ENCODE data around the gene SLC44A5.
"Not testable (repeated sequence)": the region's sequence is repeated elsewhere in the genome, so short reads cannot be mapped to it uniquely, and the experiment has no call there.

Gene SLC44A5

GRCh38 chr1:75400716-75401115 lies 210.2 kb downstream of the SLC44A5 start:
- no peak overlapping the region for H3K4me3 ChIP-seq (ENCODE audit: low read depth, low read length)
- DNase-seq (ENCODE audit: low read depth, low spot score), result no peak
- in situ Hi-C loops (cut with HindIII; ENCODE audit: low sequenced_read_pairs), result no loop called here
- no peak for TF ChIP-seq CTCF (IDR thresholded peaks at IDR 0.05; ENCODE audit: low read depth, low read length)

GRCh38 chr1:75396745-75397144 lies 214.2 kb downstream of the SLC44A5 start:
- in situ Hi-C loops (cut with HindIII; ENCODE audit: low sequenced_read_pairs), result no loop called here
- H3K4me3 ChIP-seq (ENCODE audit: low read depth, low read length), result no peak overlapping the region
- no peak for DNase-seq (ENCODE audit: low read depth, low spot score)
- TF ChIP-seq CTCF (IDR thresholded peaks at IDR 0.05; ENCODE audit: low read depth, low read length), result no peak

- no peak for TF ChIP-seq CTCF (IDR thresholded peaks at IDR 0.05; ENCODE audit: low read depth, low read length)
- in situ Hi-C loops (cut with HindIII; ENCODE audit: low sequenced_read_pairs), result no loop called here
- no peak overlapping the region for H3K4me3 ChIP-seq (ENCODE audit: low read depth, low read length)
- no peak for DNase-seq (ENCODE audit: low read depth, low spot score)
Observed at GRCh38 chr1:75396260-75396659, 214.7 kb downstream of the SLC44A5 start.

- DNase-seq (ENCODE audit: low read depth, low spot score), result no peak
- in situ Hi-C loops (cut with HindIII; ENCODE audit: low sequenced_read_pairs), result no loop called here
- no peak for TF ChIP-seq CTCF (IDR thresholded peaks at IDR 0.05; ENCODE audit: low read depth, low read length)
- no peak overlapping the region for H3K4me3 ChIP-seq (ENCODE audit: low read depth, low read length)
Observed at GRCh38 chr1:75394386-75395139, 216.4 kb downstream of the SLC44A5 start.

- H3K4me3 ChIP-seq (ENCODE audit: low read depth, low read length), result no peak overlapping the region
- no peak for DNase-seq (ENCODE audit: low read depth, low spot score)
- no peak for TF ChIP-seq CTCF (IDR thresholded peaks at IDR 0.05; ENCODE audit: low read depth, low read length)
- in situ Hi-C loops (cut with HindIII; ENCODE audit: low sequenced_read_pairs), result no loop called here
Observed at GRCh38 chr1:75392278-75392677, 218.6 kb downstream of the SLC44A5 start.

GRCh38 chr1:75375476-75376447 lies 235.2 kb downstream of the SLC44A5 start:
- DNase-seq (ENCODE audit: low read depth, low spot score); H3K4me3 ChIP-seq (ENCODE audit: low read depth, low read length); in situ Hi-C loops (cut with HindIII; ENCODE audit: low sequenced_read_pairs): not testable (repeated sequence)

Data from astrocyte of the spinal cord (primary cell).